Measurements from ENCODE around the gene TCF12. TPM values are rescaled to one million over a fixed set of nuclear protein-coding genes. Genes with fewer than 3 reads are reported as not detected.

TCF12 gene
- polyA plus RNA-seq, 12 donors: 103 to 161 (median 152) TPM; not detected in 1

DNA sequence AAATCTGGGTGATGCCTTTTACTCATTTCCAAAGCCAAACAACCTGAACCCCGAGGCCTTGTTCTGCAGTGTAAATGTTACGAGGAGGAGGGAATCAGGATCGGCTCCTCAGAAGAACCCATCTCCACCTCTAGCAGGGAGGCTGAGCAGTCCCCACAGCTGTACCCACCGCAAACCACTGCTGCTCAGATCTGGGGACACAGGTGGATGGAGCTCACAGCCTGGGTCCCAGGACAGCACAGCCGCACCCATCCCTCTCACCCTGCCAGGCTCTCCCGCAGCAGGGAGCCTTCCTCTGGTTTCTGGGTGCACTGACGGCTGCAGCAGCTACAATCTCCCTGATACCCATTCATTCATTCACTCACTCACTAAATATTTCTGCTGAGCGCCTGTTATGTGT lies 413.9 kb downstream of the TCF12 start:
- no peak for DNase-seq

DNA sequence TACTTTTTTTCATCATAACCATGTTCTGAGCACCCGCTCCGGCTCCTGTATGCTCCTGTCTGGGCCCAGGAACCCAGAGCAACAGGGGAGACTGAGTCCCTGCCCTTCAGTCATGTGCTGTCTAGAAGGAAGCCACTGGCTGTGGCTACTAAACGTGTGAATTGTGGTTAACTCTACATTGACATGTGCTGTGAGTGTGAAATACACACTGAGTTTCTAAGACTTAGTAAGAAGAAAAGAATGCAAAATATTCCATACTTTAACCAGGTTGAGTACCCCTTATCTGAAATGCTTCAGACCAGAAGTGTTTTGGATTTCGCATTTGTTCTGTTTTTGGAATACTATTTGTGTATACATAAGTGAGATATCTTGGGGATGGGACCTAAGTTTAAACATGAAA lies 415.0 kb downstream of the TCF12 start:
- DNase-seq: no peak

DNA sequence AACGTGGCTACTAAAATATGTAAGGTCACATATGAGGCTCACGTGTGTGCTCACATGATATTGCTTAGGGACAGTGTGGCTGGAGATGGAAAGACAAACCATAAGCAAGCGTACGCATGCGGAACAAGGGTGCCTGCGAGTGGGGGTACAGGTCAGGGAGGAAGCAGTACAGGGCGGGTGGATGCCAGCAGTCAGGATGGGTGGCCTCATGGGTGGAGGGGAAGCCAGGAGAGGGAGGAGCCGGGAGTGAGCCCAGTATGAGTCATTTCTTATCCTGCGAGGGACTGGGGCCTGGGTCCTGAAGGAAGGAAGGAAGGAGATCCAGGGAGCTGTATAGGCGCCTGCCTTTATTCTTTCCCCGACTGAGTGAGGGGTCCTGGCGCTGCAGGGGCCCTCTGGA lies 415.8 kb downstream of the TCF12 start:
- no peak for DNase-seq

- no peak for DNase-seq
Measured at GRCh38 chr15:57335293-57335715, 416.9 kb downstream of the TCF12 start.

DNA sequence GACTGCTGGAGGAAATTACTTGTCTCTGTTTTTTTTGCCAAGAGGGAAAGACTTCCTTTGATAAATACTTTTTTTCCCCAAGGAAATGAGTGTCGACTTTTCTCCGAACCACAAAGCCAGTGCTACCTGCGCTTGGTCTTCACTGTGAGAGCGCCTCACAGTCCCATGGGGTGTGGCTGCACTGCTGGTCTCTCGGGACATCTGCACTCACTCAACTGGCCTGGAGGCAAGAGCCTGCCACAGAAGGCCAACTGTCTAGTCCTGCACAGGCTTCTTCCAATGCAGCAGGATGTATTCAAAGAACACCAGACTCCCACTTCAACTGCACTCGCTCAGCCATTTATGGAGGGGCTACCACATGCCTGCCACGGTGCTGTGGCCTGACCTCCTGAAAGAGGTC lies 417.3 kb downstream of the TCF12 start:
- DNase-seq: no peak

DNA sequence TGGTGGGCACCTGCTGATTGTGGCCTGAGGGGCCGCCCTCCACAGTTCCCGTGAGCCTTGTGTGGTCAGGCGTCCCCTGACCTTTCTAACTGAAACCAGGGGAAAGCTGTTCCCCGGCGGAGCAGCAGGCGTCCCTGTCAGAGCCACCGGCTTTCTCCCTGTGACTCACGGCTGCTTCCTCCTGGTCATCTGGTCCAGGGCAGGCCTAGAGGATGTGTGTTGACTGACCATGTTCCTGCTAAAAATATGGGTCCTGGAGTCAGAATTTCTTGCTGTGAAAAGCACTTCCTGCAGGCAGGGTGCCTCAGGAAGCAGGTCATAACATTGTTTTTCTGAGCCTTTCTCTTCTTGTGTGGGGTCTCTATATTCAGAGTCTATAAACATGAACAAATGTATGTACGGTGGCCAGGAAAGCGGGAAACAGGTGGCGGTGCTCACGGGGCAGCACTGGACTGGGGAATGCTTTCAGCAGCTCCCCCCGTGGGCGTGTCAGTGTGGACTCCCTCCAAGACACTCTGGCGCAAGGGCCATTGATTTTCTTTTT lies 419.5 kb downstream of the TCF12 start:
- DNase-seq: no peak

GRCh38 chr15:57339321-57339720 lies 420.9 kb downstream of the TCF12 start:
- DNase-seq: no peak

Other genes starting within 250 kb of the TCF12 start
- 10 to 100 TPM in 11 of 12 donors, not detected in 1; 30.8 to 63.5 (median 46.1) TPM for gene ZNF280D, start 185.1 kb upstream of the TCF12 start, polyA plus RNA-seq (ENCODE audit: insufficient read length in 12 of 12)